Prostate gland (tissue), 2 donors: ENCODE measurements around the gene PCSK6. TPM values are rescaled to one million over a fixed set of nuclear protein-coding genes. Genes with fewer than 3 reads are reported as not detected.

Experiments
- DNase-seq: peaks from one replicate; pipeline ENCODE4 v3.0.0-alpha.2; 2019; ENCODE audit warnings: low spot score
- H3K27ac ChIP-seq, 2 donors: fragments of 200-600 bp; sonication (generic); 2 replicates each; pipeline ENCODE4 v1.5.1; 2017 to 2019
- H3K27me3 ChIP-seq: fragments of 200-600 bp; sonication (generic); replicated peaks from 2 replicates; pipeline ENCODE4 v1.5.1; 2019; ENCODE audit not compliant: insufficient read depth
- H3K36me3 ChIP-seq, 2 donors: fragments of 200-600 bp; sonication (generic); 1 replicate in 1 of 2; 2 replicates in 1 of 2; pipeline versions ENCODE4 v1.5.1 to v1.8.1; 2017 to 2019
- H3K4me1 ChIP-seq: fragments of 200-600 bp; sonication (generic); replicated peaks from 2 replicates; pipeline ENCODE4 v1.5.1; 2019
- H3K4me3 ChIP-seq, 2 donors: fragments of 200-600 bp; sonication (generic); 2 replicates each; pipeline ENCODE4 v1.5.1; 2017 to 2019
- H3K9me3 ChIP-seq: fragments of 200-600 bp; sonication (generic); 2 replicates; pipeline ENCODE4 v1.5.1; 2017
- CTCF ChIP-seq, 4 experiments: fragments of 200-600 bp in 2 of 4; fragments of 450-650 bp in 2 of 4; sonication (generic) in 2 of 4; IDR thresholded peaks; 1 replicate in 3 of 4; 2 replicates in 1 of 4; pipeline ENCODE4 v1.5.1; 2016 to 2019; ENCODE audit warnings: antibody characterized with exemption in 4 of 4, mild to moderate bottlenecking in 2 of 4, moderate library complexity in 2 of 4
- POLR2A ChIP-seq: fragments of 450-650 bp; IDR thresholded peaks from one replicate; pipeline ENCODE4 v1.6.1; 2016; ENCODE audit warnings: antibody characterized with exemption, mild to moderate bottlenecking
- POLR2AphosphoS5 ChIP-seq: sonication (generic); formaldehyde crosslinking; IDR thresholded peaks from one replicate; pipeline ENCODE4 v1.6.1; 2017; ENCODE audit warnings: antibody characterized with exemption
- WGBS: methylation state at CpG from one replicate; pipeline ENCODE4 v1.1.5; 2018; 5-methylcytosine and 5-hydroxymethylcytosine counted together
- intact Hi-C: fragments of 100-400 bp; cut with DNase I; formaldehyde crosslinking; loops from one replicate; pipeline ENCODE4 v1.14.2; 2022
- total RNA-seq, 2 donors: library from RNA; depleted of rRNA; stranded (reverse); fragments of >200 nt; gene quantifications; one replicate each; pipeline ENCODE4 v1.1.0, GENCODE V29; 2016

The PCSK6 gene
- total RNA-seq, 2 donors from 2014 or later = 4.4 to 84.1 TPM

DNA sequence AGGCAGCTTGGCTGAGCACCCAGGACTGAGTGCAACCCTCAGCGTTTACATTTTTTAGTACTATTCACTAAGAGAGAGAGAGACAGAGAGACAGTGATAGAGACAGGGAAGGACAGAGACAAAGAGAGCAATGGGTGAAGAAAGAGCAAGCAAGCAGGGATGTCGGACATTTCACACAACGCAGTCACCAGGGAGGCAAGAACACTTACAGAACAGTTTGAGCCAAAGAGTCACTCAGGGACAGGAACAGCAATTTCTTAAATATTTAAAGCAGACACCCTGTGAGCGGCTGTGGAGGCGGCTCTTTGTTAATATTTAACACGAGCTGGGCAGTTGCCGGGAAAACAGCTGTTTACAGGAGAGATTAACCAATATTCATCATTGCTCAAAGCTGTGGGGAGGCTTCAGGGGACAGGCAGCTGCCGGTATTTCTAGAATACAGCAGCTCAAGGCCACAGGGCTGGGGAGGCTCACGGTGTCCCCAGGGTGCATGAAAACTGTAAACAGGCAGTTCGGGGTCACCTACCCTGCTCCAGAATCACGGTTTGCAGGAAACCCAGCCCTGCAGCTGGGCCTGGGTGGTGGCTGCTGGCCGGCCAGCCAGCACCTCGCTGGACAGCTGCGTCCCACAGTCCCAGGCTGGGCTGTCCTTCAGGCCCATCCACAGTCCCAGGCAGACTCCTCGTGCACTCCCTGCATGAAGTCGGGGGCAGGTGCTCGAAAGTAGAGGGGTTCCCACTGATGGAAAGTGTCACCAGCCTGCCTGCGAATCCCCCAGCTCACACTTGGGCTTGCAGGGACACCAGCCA is 38.8 kb upstream of the PCSK6 start:
- peaks cover 3% of the 10 kb centered on the region for H3K4me1 ChIP-seq
- TF ChIP-seq POLR2A = no peak
- TF ChIP-seq POLR2AphosphoS5 = no peak
- no peak for TF ChIP-seq CTCF (IDR thresholded peaks at IDR 0.05)
- no peaks in the 10 kb centered on the region for H3K27me3 ChIP-seq
- no peak overlapping the region for H3K4me3 ChIP-seq
- H3K36me3 ChIP-seq = no peaks in the 10 kb centered on the region
- 38% methylated on average over 18 of the region's 18 CpGs for WGBS
- H3K27ac ChIP-seq = no peak overlapping the region
- intact Hi-C loops = no loop called here
- no peak for DNase-seq
- no peaks in the 10 kb centered on the region for H3K9me3 ChIP-seq

DNA sequence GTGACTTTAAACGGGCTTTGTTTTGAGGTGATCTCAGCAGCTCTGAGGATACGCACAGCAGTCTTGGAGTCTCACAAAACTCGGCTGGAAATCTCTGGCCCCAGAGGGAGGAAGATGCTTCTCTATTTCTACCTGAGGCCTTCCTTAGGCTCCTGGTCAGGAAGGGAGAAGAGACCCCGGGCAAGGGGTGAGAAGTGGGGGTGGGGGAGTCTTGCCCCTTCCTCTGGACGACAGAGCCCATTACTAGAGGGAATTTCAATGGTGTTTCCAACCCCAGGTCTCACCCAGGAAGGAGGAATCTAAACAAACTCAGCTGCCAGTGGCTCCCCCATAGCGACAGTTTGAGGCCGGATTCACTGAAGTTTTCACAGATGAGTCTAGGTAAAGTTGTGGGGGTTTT is 37.4 kb upstream of the PCSK6 start:
- no peaks in the 10 kb centered on the region for H3K9me3 ChIP-seq
- DNase-seq = no peak
- H3K36me3 ChIP-seq = no peaks in the 10 kb centered on the region
- no peaks in the 10 kb centered on the region for H3K27me3 ChIP-seq
- no peak for TF ChIP-seq POLR2AphosphoS5
- TF ChIP-seq POLR2A = no peak
- TF ChIP-seq CTCF (IDR thresholded peaks at IDR 0.05) = no peak
- no peak overlapping the region for H3K4me3 ChIP-seq
- intact Hi-C loops = no loop called here
- 93% methylated on average over 7 of the region's 7 CpGs for WGBS
- no peak overlapping the region for H3K27ac ChIP-seq
- peaks cover 3% of the 10 kb centered on the region for H3K4me1 ChIP-seq

GRCh38 chr15:101526442-101526841 is 36.9 kb upstream of the PCSK6 start:
- Histone ChIP-seq H3K4me3 (no peak overlapping the region), H3K9me3 (no peaks in the 10 kb centered on the region), H3K4me1 (peaks cover 3% of the 10 kb centered on the region), H3K36me3 (no peaks in the 10 kb centered on the region), H3K27me3 (no peaks in the 10 kb centered on the region), H3K27ac (no peak overlapping the region)
- no peak for DNase-seq
- no peak for TF ChIP-seq POLR2A
- no peak for TF ChIP-seq CTCF (IDR thresholded peaks at IDR 0.05)
- TF ChIP-seq POLR2AphosphoS5 = no peak
- WGBS = 86% methylated on average over 13 of the region's 13 CpGs
- intact Hi-C loops = no loop called here

- no peaks in the 10 kb centered on the region for H3K9me3 ChIP-seq
- H3K27me3 ChIP-seq = no peaks in the 10 kb centered on the region
- 84% methylated on average over 8 of the region's 8 CpGs for WGBS
- no peaks in the 10 kb centered on the region for H3K36me3 ChIP-seq
- H3K27ac ChIP-seq = no peak overlapping the region
- TF ChIP-seq POLR2A (no peak), CTCF (IDR thresholded peaks at IDR 0.05) (no peak), POLR2AphosphoS5 (no peak)
- H3K4me1 ChIP-seq = peaks cover 3% of the 10 kb centered on the region
- DNase-seq = no peak
- intact Hi-C loops = no loop called here
- no peak overlapping the region for H3K4me3 ChIP-seq
These were observed 36.5 kb upstream of the PCSK6 start for GRCh38 chr15:101526021-101526420.

DNA sequence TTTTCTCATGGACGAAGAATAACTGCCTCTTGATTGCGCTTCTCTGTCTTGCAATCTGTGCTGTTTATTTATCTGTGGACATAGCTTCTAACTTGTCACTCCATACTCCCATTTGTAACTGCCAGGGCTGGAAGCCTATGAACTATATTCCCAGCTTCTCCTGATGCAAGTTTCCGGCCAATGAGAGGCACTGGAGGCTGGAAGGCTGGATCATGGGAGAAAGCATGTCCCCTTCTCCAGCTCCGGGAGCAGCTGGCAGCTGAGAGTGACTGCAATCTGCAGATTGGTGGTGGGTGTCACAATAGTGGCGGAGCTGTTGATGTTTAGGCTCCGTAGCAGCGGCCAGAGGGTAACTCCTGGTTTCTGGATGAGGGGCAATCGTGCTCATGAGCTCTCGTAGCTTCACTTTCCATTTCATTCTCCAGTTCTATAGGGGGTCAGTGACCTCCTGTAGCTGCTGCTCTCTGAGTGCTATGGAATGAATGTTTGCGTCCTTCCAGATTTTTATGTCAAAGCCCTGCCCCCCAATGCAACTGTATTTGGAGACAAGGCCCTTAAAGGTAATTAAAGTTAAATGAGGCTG is 35.7 kb upstream of the PCSK6 start:
- intact Hi-C loops = no loop called here
- TF ChIP-seq POLR2A = no peak
- no peak for TF ChIP-seq POLR2AphosphoS5
- no peak for TF ChIP-seq CTCF (IDR thresholded peaks at IDR 0.05)
- Histone ChIP-seq H3K4me3 (no peak overlapping the region), H3K27ac (no peak overlapping the region), H3K9me3 (no peaks in the 10 kb centered on the region), H3K36me3 (no peaks in the 10 kb centered on the region), H3K27me3 (no peaks in the 10 kb centered on the region), H3K4me1 (peaks cover 3% of the 10 kb centered on the region)
- DNase-seq = no peak
- 87% methylated on average over 10 of the region's 10 CpGs for WGBS
